Type B pancreatic cell (in vitro differentiated cells): ENCODE results near the gene KRTAP13-3. TPM values are rescaled to one million over a fixed set of nuclear protein-coding genes. Genes with fewer than 3 reads are reported as not detected.

Source experiments
- DNase-seq: peaks from one replicate; pipeline ENCODE4 v3.0.0; 2021; ENCODE audit warnings: mixed read lengths; ENCODE audit not compliant: unreplicated experiment; ENCODE audit errors: extremely low spot score
- H3K27ac Mint-ChIP-seq: 2 replicates; pipeline ENCODE4 v1.8.0; 2021; ENCODE audit warnings: mild to moderate bottlenecking, mixed read lengths
- H3K27me3 Mint-ChIP-seq: 2 replicates; pipeline ENCODE4 v1.8.0; 2021; ENCODE audit warnings: mixed read lengths
- H3K36me3 Mint-ChIP-seq: 2 replicates; pipeline ENCODE4 v1.8.0; 2021; ENCODE audit warnings: mixed read lengths
- H3K4me1 Mint-ChIP-seq: one replicate; pipeline ENCODE4 v1.8.0; 2021; ENCODE audit warnings: mixed read lengths; ENCODE audit not compliant: unreplicated experiment
- H3K4me3 Mint-ChIP-seq: 2 replicates; pipeline ENCODE4 v1.8.0; 2021; ENCODE audit warnings: mild to moderate bottlenecking, mixed read lengths
- H3K9me3 Mint-ChIP-seq: 2 replicates; pipeline ENCODE4 v1.8.0; 2021; ENCODE audit warnings: mixed read lengths
- CTCF ChIP-seq: fragments of 200-600 bp; sonication (generic); conservative IDR thresholded peaks from 2 replicates; pipeline ENCODE4 v1.5.0; 2021; ENCODE audit warnings: antibody characterized with exemption, mild to moderate bottlenecking
- total RNA-seq: library from RNA; stranded (reverse); gene quantifications from 2 replicates; pipeline ENCODE4 v1.2.1, GENCODE V29; 2021; ENCODE audit warnings: low replicate concordance

The KRTAP13-3 gene
- total RNA-seq, 1 donor from 2014 or later, result not detected

- no peak for TF ChIP-seq CTCF
- no peaks in the 10 kb centered on the region for H3K9me3 Mint-ChIP-seq
- H3K27ac Mint-ChIP-seq, result no peak within 1 kb of the TSS
- no peaks in the 10 kb centered on the region for H3K36me3 Mint-ChIP-seq
- no peak within 1 kb of the TSS for H3K4me3 Mint-ChIP-seq
- DNase-seq, result no peak
- no peaks in the 10 kb centered on the region for H3K4me1 Mint-ChIP-seq
- peaks cover 3% of the 10 kb centered on the region for H3K27me3 Mint-ChIP-seq
Observed at GRCh38 chr21:30430170-30430655, 4.5 kb upstream of the KRTAP13-3 start, which contains the start of gene KRTAP13-4. Gene KRTAP13-4 (plus strand): TSS chr21:30430220. CDS start chr21:30430276, 56 bp downstream.

DNA sequence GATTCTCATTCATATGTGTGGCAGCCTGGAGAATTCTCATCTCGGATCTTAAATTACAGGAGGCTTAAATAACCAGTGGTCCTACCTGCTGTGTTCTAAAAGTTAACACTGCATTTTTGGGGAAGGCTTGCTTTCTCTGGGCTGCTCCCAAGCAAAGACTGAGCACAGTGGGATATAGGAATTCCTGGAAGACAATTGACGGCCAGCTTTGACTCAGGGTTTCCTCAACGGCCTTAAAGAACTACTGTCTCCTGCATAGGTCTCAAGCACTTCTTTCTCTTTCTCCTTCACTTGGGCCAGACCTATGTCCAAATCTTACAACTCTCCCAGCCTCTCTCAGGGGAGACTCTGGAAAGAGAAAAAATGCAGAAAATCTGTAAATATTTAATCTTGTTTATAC lies 1.0 kb upstream of the KRTAP13-3 start:
- Mint-ChIP-seq H3K4me3 (no peak overlapping the region), H3K4me1 (no peaks in the 10 kb centered on the region), H3K27ac (no peak overlapping the region), H3K27me3 (peaks cover 3% of the 10 kb centered on the region), H3K36me3 (no peaks in the 10 kb centered on the region), H3K9me3 (no peaks in the 10 kb centered on the region)
- no peak for DNase-seq
- no peak for TF ChIP-seq CTCF

DNA sequence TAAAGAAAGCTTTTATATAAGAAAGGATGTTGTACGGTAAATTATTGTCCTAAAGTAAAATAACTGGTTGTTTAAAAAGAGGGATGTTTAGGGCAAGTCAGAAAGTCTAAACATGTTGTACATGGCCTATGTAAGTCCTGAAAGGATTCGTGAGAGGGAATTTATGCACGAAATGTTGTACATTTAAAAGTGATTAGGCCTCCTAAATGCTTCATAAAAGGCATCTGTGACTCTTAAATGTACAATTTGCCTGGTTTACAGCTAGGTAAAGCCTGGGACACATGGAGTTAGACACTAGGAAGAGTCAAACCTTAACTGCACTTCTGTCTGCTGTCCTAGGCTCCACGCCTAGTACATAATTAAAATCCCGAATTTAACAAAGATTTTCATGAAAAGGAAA lies 9.7 kb downstream of the KRTAP13-3 start:
- TF ChIP-seq CTCF, result no peak
- Mint-ChIP-seq H3K4me1 (no peaks in the 10 kb centered on the region), H3K4me3 (no peak overlapping the region), H3K9me3 (peaks cover 4% of the 10 kb centered on the region), H3K27me3 (peaks cover 3% of the 10 kb centered on the region), H3K36me3 (no peaks in the 10 kb centered on the region), H3K27ac (no peak overlapping the region)
- DNase-seq, result no peak

DNA sequence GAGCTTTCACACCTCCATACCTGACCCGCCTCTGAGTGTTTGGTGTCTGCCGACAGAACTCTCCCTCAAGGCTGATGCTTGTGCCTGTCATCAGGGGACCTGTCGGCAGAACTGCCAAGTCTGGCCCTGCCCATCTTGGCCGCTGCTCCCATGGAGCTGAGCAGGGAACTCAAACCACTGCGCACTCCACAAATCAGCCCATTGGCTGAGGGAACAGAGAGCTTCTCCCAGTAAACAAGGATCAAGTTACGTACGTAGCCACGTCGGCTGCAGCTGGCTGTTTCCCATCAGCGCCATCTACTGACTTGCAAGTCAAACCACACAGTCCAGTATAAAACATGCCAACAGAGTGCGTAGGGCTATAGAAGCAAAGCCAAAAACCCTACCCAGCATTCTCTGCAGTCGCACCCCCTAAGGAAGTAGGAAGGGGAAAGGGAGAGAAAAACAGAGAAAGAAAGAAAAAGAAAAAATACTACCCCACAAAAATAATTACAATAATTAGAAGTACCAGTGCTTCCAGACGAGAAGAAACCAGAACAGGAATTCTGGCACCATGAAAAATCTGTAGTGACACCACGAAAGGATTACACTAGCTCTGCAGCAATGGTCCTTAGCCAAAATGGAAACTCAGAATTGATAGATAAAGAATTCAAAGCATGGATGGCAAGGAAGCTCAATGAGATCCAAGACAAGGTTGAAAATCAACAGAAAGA lies 16.8 kb downstream of the KRTAP13-3 start:
- Mint-ChIP-seq H3K4me1 (peaks cover 5% of the 10 kb centered on the region), H3K9me3 (peaks cover 7% of the 10 kb centered on the region), H3K4me3 (peak overlapping the region; percentile 74), H3K27ac (peak overlapping the region; percentile 25), H3K27me3 (peaks cover 8% of the 10 kb centered on the region), H3K36me3 (peaks cover 5% of the 10 kb centered on the region)
- peak; percentile 70 for TF ChIP-seq CTCF
- no peak for DNase-seq

GRCh38 chr21:30395731-30396130 lies 30.0 kb downstream of the KRTAP13-3 start, which contains the start of gene KRTAP13-1:
Gene KRTAP13-1 (plus strand): TSS chr21:30396031. CDS start chr21:30396087, 56 bp downstream.
- Mint-ChIP-seq H3K27ac (no peak within 1 kb of the TSS), H3K9me3 (peaks cover 11% of the 10 kb centered on the region), H3K4me3 (no peak within 1 kb of the TSS), H3K36me3 (no peaks in the 10 kb centered on the region), H3K27me3 (peaks cover 14% of the 10 kb centered on the region), H3K4me1 (no peaks in the 10 kb centered on the region)
- no peak for TF ChIP-seq CTCF
- no peak for DNase-seq
